T-helper 2 cell treated with Interferon-gamma antibody and Interleukin-4, amounts not matched to agents 5 μg/mL and 100 μg/mL, for 36 hours (primary cell): ENCODE data around the gene BAZ2A.

Experiments used
- DNase-seq: peaks from one replicate; pipeline ENCODE4 v3.0.0; 2021; ENCODE audit warnings: low spot score
- H3K27ac Mint-ChIP-seq: one replicate; pipeline ENCODE4 v1.8.0; 2021; ENCODE audit warnings: mild to moderate bottlenecking, mixed read lengths
- H3K27me3 Mint-ChIP-seq: one replicate; pipeline ENCODE4 v1.8.0; 2021; ENCODE audit warnings: low read depth, mixed read lengths
- H3K36me3 Mint-ChIP-seq: one replicate; pipeline ENCODE4 v1.8.0; 2021; ENCODE audit warnings: low read depth, mixed read lengths
- H3K4me1 Mint-ChIP-seq: one replicate; pipeline ENCODE4 v1.8.0; 2021; ENCODE audit warnings: low read depth, mixed read lengths
- H3K4me3 Mint-ChIP-seq: one replicate; pipeline ENCODE4 v1.8.0; 2022; ENCODE audit warnings: mild to moderate bottlenecking, moderate library complexity, mixed read lengths
- H3K9me3 Mint-ChIP-seq: one replicate; pipeline ENCODE4 v1.8.0; 2021; ENCODE audit warnings: mixed read lengths

The BAZ2A gene

DNA sequence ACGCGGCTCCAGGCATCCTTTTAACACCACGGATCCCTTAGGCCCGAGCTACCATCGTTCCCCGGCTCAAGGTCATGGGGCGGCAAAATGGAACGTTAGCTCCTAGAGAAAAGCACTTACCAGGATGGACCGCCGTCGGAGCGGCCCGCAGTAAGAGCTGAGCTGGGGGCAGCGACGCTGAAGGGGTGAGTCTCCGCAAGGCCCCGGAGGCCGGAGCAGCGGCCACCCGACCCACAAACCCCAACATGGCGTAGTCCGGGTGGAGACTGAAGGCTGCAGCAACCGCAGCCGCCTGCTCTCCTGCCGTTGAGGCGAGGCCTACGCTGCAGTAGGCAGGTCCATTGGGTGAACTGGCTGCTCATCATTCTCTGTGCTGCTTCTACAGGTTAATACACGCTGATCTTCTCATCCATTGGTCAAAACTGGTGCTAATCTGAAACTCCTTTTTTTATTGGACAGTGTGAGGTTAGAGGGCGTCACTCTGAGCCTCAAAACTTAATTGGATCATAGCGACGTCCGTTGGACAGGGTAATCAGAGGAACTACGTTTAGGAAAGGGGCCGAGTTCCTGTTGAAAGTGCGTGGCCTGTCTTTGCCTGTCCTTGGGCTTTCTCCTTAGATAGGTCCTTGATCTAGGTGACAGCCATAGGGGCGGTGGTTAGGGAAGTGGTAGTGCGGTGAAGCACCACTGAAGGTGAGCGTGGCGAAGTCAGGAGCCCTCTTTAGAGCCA, 15.8 kb upstream of the BAZ2A start, which contains the start of gene ATP5F1B:
Gene ATP5F1B, minus strand, starts transcription at position 268 of the 730 bp plus-strand sequence. Its CDS starts 21 bp downstream, at position 247.
- Mint-ChIP-seq H3K27ac (peak within 1 kb of the TSS; percentile 94), H3K36me3 (peaks cover 33% of the 10 kb centered on the region), H3K4me3 (peak within 1 kb of the TSS; percentile 81), H3K4me1 (peaks cover 28% of the 10 kb centered on the region), H3K9me3 (no peaks in the 10 kb centered on the region), H3K27me3 (no peaks in the 10 kb centered on the region)
- DNase-seq = peak; percentile 94

DNA sequence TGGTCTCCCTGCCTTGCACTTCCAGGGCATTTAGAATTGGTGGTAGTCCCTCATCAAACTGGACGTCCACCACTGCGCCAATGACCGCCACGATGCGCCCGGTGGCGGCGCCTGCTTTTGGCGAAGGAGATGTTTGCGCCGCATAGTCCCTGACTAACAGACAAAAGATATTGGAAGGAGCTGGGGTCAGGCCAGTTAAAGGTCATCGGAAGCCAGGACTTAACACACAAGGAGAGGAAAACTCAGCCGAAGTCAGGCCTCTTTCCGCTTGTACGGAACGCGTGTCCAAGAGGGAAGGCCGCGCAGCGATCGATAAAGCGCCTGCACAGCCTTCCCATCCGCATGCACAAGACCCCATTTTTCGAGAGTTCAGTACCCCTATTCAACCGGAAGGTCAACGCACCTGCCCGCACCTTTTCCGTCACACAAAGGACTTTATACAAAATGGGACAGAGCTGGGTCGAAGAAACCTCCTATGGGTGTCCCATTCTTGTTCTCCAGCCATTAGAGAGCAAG, 15.1 kb upstream of the BAZ2A start:
- Mint-ChIP-seq H3K4me3 (peak overlapping the region; percentile 81), H3K27me3 (no peaks in the 10 kb centered on the region), H3K27ac (peak overlapping the region; percentile 94), H3K36me3 (peaks cover 38% of the 10 kb centered on the region), H3K4me1 (peaks cover 28% of the 10 kb centered on the region), H3K9me3 (no peaks in the 10 kb centered on the region)
- no peak for DNase-seq

GRCh38 chr12:56644654-56645053, 14.5 kb upstream of the BAZ2A start:
- no peaks in the 10 kb centered on the region for H3K9me3 Mint-ChIP-seq
- peaks cover 28% of the 10 kb centered on the region for H3K4me1 Mint-ChIP-seq
- H3K4me3 Mint-ChIP-seq = peak overlapping the region; percentile 81
- no peak for DNase-seq
- H3K27me3 Mint-ChIP-seq = no peaks in the 10 kb centered on the region
- peaks cover 42% of the 10 kb centered on the region for H3K36me3 Mint-ChIP-seq
- peak overlapping the region; percentile 94 for H3K27ac Mint-ChIP-seq

DNA sequence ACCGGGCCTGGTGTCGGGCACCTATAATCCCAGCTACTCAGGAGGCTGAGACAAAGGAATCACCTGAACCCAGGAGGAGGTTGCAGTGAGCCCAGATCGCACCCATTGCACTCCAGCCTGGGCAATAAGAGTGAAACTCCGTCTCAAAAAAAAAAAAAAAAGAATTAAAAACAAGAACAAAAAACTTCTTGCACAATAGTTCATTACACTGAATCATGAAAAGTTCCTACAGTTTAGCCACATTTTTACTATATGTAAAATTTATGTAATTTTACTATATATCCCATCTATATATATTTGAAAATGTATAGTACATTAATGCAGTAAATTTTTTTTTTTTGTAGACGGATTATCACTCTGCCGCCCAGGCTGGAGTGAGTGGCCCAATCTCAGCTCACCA, 11.1 kb upstream of the BAZ2A start:
- H3K4me1 Mint-ChIP-seq = peaks cover 38% of the 10 kb centered on the region
- peaks cover 64% of the 10 kb centered on the region for H3K36me3 Mint-ChIP-seq
- DNase-seq = no peak
- H3K4me3 Mint-ChIP-seq = no peak overlapping the region
- H3K27ac Mint-ChIP-seq = no peak overlapping the region
- no peaks in the 10 kb centered on the region for H3K27me3 Mint-ChIP-seq
- no peaks in the 10 kb centered on the region for H3K9me3 Mint-ChIP-seq

DNA sequence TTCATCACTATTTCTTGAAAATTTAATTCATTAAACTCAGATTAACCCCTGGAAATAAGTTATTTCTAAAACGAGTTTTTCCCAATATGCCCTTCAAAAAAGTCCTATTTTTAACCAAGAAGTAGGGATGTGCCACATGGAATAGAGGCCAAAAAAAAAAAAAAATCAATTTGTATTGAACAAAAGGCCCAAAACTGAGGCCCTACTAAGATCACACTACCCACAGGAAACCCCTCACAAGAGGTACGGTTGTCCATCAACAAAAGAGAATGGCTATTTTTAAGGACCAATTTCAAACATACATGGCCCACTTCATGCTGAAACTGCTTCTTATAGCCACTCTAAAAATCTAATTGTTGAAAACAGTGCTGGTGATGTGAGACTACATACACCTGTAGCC, 7.5 kb upstream of the BAZ2A start:
- Mint-ChIP-seq H3K36me3 (peaks cover 40% of the 10 kb centered on the region), H3K4me1 (peaks cover 41% of the 10 kb centered on the region), H3K9me3 (no peaks in the 10 kb centered on the region), H3K27me3 (no peaks in the 10 kb centered on the region), H3K4me3 (peak overlapping the region; percentile 10), H3K27ac (peak overlapping the region; percentile 43)
- DNase-seq = no peak

- peaks cover 38% of the 10 kb centered on the region for H3K4me1 Mint-ChIP-seq
- peak overlapping the region; percentile 92 for H3K4me3 Mint-ChIP-seq
- H3K27me3 Mint-ChIP-seq = no peaks in the 10 kb centered on the region
- no peaks in the 10 kb centered on the region for H3K9me3 Mint-ChIP-seq
- H3K27ac Mint-ChIP-seq = peak overlapping the region; percentile 96
- peaks cover 33% of the 10 kb centered on the region for H3K36me3 Mint-ChIP-seq
- peak; percentile 88 for DNase-seq
These were observed 6.8 kb upstream of the BAZ2A start for GRCh38 chr12:56636675-56637540.

DNA sequence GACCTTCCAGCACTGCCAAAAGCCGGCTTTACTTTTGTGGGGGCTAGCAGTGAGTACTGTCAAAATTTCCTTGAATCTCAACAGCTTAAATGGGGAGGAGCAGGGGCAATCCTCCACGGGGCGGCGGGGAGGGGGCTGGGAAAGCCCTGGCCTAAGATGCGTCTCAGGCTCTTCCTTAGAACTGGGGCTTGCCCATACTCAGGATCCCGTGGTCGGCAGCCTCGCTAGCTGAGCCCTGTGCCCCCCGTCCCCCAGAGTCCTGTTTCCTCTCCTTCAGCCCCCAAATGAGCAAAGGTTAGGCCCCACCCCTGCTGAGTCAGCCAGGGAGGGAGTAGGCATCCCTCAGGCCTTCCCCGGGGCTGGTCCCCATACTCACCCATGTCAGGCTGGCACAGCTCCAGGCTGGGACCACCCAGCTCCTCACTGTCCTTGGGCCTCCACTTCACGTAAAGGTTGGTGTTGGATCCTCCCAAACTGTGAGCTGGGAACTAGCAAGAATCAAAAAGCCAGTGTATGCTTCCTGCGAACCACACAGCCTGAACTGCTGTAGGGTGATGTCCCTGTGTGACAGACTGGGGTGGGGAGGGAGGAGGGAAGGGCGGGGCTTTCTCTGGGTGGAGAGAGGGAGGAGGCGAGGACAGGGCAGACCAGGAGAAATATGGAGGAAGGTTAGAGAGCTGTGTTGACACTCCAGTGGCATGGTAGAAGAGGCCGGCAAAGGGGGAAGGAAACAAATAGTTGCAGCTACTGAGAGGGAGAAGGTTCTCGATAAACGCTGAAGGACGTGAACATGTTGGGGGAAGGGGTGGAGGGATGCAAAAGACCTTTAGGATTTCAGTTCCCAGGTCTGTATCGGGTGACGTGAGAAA, 5.9 kb upstream of the BAZ2A start:
- Mint-ChIP-seq H3K4me3 (peak overlapping the region; percentile 92), H3K4me1 (peaks cover 43% of the 10 kb centered on the region), H3K36me3 (peaks cover 33% of the 10 kb centered on the region), H3K27ac (peak overlapping the region; percentile 96), H3K9me3 (no peaks in the 10 kb centered on the region), H3K27me3 (no peaks in the 10 kb centered on the region)
- DNase-seq = peak; percentile 74

GRCh38 chr12:56634837-56635791, 5.0 kb upstream of the BAZ2A start:
- Mint-ChIP-seq H3K27me3 (no peaks in the 10 kb centered on the region), H3K36me3 (peaks cover 29% of the 10 kb centered on the region), H3K4me3 (peak overlapping the region; percentile 92), H3K9me3 (no peaks in the 10 kb centered on the region), H3K4me1 (peaks cover 50% of the 10 kb centered on the region), H3K27ac (peak overlapping the region; percentile 96)
- DNase-seq = peak; percentile 62

GRCh38 chr12:56634242-56634836, 4.2 kb upstream of the BAZ2A start:
- DNase-seq = peak; percentile 39
- H3K27ac Mint-ChIP-seq = peak overlapping the region; percentile 80
- no peaks in the 10 kb centered on the region for H3K9me3 Mint-ChIP-seq
- H3K4me1 Mint-ChIP-seq = peaks cover 50% of the 10 kb centered on the region
- H3K27me3 Mint-ChIP-seq = no peaks in the 10 kb centered on the region
- peaks cover 25% of the 10 kb centered on the region for H3K36me3 Mint-ChIP-seq
- peak overlapping the region; percentile 92 for H3K4me3 Mint-ChIP-seq

DNA sequence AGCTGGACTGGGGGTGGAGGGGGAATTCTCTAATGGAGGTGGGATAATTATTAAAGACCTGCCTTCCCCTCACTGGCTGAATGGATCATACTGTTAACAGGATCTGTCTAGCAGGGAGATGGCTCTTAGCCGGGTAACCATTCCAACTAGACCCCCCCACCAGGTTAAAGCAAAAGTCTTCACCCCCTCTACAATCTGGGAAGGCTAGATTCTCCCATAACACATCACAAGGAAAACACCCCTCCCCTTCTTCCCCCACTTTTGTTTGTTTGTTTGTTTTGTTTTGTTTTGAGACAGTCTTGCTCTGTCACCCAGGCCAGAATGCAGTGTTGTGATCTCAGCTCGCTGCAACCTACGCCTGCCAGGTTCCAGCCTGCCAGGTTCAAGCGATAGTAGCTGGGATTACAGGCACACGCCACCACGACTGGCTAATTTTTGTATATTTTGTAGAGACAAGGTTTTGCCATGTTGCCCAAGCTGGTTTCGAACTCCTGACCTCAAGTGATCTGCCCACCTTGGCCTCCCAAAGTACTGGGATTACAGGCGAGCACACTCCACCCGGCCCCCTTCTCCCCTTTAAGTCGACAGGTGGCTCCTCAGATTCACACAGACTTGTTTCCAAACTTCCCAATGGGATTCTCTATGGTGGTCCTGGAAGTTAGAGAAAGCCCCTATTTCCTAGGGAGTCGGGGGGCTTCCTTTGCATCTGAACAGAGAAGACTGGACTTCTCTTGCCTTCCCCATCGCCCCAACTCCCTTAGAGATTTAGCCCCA, 3.5 kb upstream of the BAZ2A start:
- Mint-ChIP-seq H3K36me3 (peaks cover 27% of the 10 kb centered on the region), H3K27me3 (no peaks in the 10 kb centered on the region), H3K4me1 (peaks cover 53% of the 10 kb centered on the region), H3K9me3 (no peaks in the 10 kb centered on the region), H3K4me3 (peak overlapping the region; percentile 92), H3K27ac (peak overlapping the region; percentile 80)
- no peak for DNase-seq

DNA sequence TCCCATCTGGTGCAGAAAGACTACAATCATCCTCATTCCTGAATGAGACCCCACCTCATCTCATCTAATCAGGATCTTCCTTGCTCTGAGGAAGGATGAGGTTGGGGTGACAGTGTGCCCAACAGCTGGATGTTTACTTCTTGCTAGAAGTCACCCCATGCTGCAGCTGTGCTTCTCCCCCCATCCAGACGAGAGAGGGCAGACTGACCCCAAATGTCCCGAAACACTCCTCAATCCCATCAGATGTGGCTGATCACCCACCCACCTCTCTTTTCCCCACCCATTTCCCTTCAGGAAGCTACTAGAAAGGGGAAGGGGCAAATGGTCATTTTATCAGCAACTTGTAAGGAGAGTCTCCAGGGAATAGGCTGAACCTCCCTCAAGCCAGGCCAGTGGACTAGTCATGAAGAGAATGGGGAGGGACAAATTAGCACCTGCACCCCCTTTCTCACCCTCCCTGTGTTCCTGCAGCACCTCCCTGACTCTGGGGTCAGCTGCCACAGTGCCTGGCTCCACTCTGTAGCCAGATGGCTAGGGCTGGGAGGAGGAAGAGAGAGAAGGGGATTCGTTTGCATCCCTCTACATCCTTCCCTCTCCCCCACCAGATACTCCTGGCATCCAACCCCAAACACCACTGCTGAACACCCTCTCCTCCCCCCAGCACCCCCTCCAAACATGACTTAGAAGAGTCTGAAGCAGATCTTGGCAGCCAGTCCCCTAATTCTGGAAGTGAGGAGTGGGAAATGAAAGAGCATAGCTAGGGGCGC, 2.8 kb upstream of the BAZ2A start:
- Mint-ChIP-seq H3K27ac (peak overlapping the region; percentile 29), H3K36me3 (peaks cover 24% of the 10 kb centered on the region), H3K27me3 (no peaks in the 10 kb centered on the region), H3K9me3 (no peaks in the 10 kb centered on the region), H3K4me1 (peaks cover 58% of the 10 kb centered on the region), H3K4me3 (peak overlapping the region; percentile 92)
- no peak for DNase-seq
